ENCODE measurements around the gene PXT1. TPM values are rescaled to one million over a fixed set of nuclear protein-coding genes. Genes with fewer than 3 reads are reported as not detected.
A peak's percentile ranks its signal among the peaks of the same experiment; 100 is the strongest.

The PXT1 gene
- total RNA-seq, 2 experiments from 2014 or later = 0.22 to 0.36 TPM

DNA sequence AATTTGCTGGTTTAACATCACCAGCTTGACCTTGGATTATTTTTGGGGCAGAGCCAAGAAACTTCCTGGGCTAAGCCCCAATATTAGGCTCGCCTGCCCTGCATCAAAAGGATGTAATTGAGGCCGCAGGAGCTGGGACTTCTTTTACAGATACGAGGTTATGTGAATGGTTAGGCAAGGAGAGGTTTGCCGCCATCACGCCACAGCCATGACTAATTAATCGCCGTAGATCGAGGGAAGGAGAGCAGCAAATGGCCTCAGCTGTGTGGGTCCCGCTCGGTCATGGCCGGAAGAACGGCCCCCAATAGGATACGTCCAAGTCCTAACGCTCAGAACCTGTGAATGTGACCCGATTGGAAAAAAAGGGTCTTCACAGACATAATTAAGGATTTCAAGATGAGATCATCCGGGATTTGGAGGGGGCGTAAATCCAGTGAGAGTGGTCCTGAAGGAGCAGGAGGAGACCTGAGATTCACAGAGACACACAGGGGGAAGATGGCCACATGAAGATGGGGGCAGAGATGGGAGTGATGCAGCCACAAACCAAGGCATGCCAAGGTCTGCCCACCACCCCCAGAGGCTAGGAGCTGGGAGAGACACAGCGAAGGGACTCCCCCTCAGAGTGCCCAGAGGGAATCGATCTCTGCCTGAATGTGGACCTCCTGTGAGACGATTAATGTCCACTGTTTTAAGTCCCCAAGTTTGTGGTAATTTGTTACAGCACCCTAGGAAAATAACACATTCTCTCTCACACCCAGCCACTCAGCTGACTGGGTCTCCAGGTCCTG is 96.0 kb downstream of the PXT1 start:
- Mint-ChIP-seq H3K4me1 (ENCODE audit: low read depth) (no peaks in the 10 kb centered on the region), H3K27ac (no peak overlapping the region), H3K27me3 (peaks cover 2% of the 10 kb centered on the region), H3K36me3 (ENCODE audit: low read depth) (no peaks in the 10 kb centered on the region), H3K4me3 (no peak overlapping the region), H3K9me3 (no peaks in the 10 kb centered on the region)
- no peak for ATAC-seq
- intact Hi-C loops (cut with micrococcal nuclease) = no loop called here
- ChIA-PET CTCF (interaction anchor here (1.0 to 2.5 kb wide), 2 partner anchors 12 to 44 kb away, joined by 4 to 9 read pairs; no protein-coding TSS in a partner anchor), POLR2A (interaction anchor here (0.8 kb wide), 1 partner anchor 10 kb away, joined by 3 read pairs; the partner anchor contains the start of gene BNIP5)
- TF ChIP-seq, protein P1, sequence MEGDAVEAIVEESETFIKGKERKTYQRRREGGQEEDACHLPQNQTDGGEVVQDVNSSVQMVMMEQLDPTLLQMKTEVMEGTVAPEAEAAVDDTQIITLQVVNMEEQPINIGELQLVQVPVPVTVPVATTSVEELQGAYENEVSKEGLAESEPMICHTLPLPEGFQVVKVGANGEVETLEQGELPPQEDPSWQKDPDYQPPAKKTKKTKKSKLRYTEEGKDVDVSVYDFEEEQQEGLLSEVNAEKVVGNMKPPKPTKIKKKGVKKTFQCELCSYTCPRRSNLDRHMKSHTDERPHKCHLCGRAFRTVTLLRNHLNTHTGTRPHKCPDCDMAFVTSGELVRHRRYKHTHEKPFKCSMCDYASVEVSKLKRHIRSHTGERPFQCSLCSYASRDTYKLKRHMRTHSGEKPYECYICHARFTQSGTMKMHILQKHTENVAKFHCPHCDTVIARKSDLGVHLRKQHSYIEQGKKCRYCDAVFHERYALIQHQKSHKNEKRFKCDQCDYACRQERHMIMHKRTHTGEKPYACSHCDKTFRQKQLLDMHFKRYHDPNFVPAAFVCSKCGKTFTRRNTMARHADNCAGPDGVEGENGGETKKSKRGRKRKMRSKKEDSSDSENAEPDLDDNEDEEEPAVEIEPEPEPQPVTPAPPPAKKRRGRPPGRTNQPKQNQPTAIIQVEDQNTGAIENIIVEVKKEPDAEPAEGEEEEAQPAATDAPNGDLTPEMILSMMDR (IDR thresholded peaks at IDR 0.05) = no peak
- no peak for DNase-seq

DNA sequence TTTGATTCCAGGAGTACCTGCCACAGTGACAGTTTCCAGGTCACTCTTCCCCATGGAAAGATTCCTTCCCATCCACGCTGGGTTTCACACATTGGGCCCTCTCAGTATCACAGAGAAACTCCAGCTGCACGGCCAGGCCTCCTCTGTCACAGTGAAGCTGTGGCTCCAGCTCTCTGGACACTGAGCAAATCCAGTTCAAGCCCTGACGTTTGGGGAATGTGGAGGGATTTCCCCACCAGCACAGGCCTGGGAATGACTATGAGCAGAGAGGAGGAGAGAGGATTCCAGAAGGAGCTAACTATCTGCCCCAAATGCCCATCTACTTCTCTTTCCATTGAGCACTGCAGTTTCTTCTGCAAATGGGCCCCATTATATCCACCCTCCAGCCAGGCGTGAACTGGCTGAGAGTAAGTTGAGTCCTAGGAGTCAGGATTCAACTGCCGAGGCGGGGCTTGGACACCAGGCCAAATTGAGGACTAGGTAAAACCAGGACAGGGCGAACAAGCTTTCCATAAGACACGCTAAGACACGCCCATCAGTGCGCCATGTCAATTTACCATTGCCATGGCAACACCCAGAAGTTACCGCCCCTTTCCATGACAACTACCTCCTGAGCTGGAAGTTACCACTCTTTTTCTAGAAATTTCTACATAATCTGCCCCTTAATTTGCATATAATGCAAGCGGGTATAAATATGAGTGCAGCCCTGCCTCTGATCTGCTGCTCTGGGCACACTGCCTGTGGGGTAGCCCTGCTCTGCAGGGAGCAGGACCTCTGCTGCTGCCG is 96.8 kb downstream of the PXT1 start:
- no peak for ATAC-seq
- Mint-ChIP-seq H3K4me1 (ENCODE audit: low read depth) (no peaks in the 10 kb centered on the region), H3K9me3 (no peaks in the 10 kb centered on the region), H3K27ac (no peak overlapping the region), H3K36me3 (ENCODE audit: low read depth) (no peaks in the 10 kb centered on the region), H3K27me3 (peaks cover 3% of the 10 kb centered on the region), H3K4me3 (no peak overlapping the region)
- CTCF ChIA-PET = interaction anchor here (0.6 to 2.5 kb wide), 4 partner anchors 13 to 317 kb away, joined by 3 to 9 read pairs (median 4); no protein-coding TSS in a partner anchor
- DNase-seq = no peak
- TF ChIP-seq, protein P1 (IDR thresholded peaks at IDR 0.05) = no peak
- intact Hi-C loops (cut with micrococcal nuclease) = no loop called here
- POLR2A ChIA-PET = no interaction called here

DNA sequence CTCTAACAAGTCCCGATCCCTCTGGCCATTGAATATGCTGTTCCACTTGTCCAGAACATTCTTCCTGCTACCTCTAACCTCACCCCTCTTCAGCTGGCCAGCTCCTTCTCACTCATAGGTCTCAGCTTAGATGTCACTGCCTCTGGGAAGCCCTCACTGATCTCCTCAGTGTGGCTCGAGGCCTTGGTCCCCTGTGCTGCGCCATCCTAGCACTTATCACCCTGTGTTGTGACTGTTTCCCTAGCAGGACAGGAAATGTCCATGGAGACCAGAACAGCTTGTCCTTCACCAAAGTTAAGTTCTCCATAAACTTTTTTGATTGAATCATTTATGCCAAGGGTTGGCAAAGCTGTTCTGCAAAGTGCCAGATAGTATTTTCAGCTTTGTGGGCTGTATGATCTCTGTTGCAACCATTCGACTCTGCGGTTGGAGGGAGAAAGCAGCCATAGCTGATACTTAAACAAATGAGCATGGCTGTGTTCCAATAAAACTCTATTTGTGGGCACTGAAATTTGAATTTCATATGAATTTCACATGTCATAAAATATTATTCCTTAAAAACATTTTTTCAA is 99.5 kb downstream of the PXT1 start:
- no peaks in the 10 kb centered on the region for H3K9me3 Mint-ChIP-seq
- POLR2A ChIA-PET = interaction anchor here (1.4 kb wide), 1 partner anchor 33 kb away, joined by 3 read pairs; no protein-coding TSS in a partner anchor
- peaks cover 2% of the 10 kb centered on the region for H3K4me1 Mint-ChIP-seq (ENCODE audit: low read depth)
- no peak overlapping the region for H3K27ac Mint-ChIP-seq
- CTCF ChIA-PET = interaction anchor here (1.1 to 8.7 kb wide), 3 partner anchors 15 to 49 kb away, joined by 3 to 136 read pairs (median 5); no protein-coding TSS in a partner anchor
- TF ChIP-seq, protein P1 (IDR thresholded peaks at IDR 0.05) = no peak
- DNase-seq = no peak
- no peak overlapping the region for H3K4me3 Mint-ChIP-seq
- no peaks in the 10 kb centered on the region for H3K36me3 Mint-ChIP-seq (ENCODE audit: low read depth)
- intact Hi-C loops (cut with micrococcal nuclease) = no loop called here
- peaks cover 14% of the 10 kb centered on the region for H3K27me3 Mint-ChIP-seq
- ATAC-seq = no peak

DNA sequence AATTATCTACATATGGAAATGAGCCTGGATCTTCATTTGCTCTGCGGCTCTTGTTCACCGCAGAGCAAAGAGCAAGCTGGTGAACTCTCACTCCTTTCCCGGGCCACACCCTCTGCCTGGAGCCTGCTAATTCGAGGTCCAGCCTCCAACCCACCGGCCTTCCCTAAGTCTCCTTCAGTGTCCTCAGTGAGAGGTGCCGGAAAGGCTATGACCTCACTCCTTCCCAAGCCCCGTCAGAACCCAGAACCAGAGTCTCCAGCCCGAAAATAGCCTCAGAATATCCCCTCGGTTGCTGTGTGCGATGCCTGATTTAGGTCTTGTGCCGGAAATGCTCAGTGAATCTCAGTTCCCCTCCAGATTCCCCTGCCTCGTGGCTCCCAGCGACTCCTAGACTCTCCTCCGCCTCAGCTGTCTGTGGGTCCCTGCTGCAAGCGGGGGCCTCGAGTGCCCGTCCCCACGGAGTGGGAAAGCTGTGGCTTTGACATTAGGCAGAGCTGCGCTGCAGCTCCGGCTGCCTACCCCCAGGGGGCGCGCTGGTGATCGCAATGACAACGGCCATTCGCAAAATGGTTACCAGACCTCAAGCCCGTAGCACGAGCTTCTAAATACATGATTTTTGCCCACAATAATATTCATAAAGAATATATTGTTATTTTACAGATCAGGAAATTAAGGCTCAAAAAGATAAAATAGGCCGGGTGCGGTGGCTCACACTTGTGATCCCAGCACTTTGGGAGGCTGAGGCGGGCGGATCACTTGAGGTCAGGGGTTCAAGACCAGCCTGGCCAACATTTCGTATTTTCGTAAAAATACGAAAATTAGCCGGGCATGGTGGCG is 101.8 kb downstream of the PXT1 start:
- intact Hi-C loops (cut with micrococcal nuclease) = loop anchor here (2.0 kb wide), 1 partner anchor 20 kb away; no protein-coding TSS in a partner anchor
- TF ChIP-seq, protein P1 (IDR thresholded peaks at IDR 0.05) = peak; percentile 98
- DNase-seq (peak; percentile 83), ATAC-seq (peak; percentile 91)
- POLR2A ChIA-PET = no interaction called here
- Mint-ChIP-seq H3K4me3 (no peak overlapping the region), H3K36me3 (ENCODE audit: low read depth) (no peaks in the 10 kb centered on the region), H3K27me3 (peaks cover 14% of the 10 kb centered on the region), H3K27ac (no peak overlapping the region), H3K9me3 (no peaks in the 10 kb centered on the region), H3K4me1 (ENCODE audit: low read depth) (peaks cover 12% of the 10 kb centered on the region)
- CTCF ChIA-PET = interaction anchor here (0.6 to 8.7 kb wide), 46 partner anchors 8 to 533 kb away, joined by 3 to 136 read pairs (median 4); partner anchors contain the start of gene MAPK14

Other genes starting within 250 kb of the PXT1 start
- gene BRPF3, start 246.1 kb downstream of the PXT1 start, total RNA-seq = 10 to 100 TPM; 15.1 to 20.9 TPM
- not detected for gene PNPLA1, start 172.8 kb downstream of the PXT1 start, total RNA-seq
- not detected for gene BNIP5, start 106.0 kb downstream of the PXT1 start, total RNA-seq
- under 1 TPM; 0.51 to 0.86 TPM for gene ETV7, start 55.2 kb downstream of the PXT1 start, total RNA-seq
- 10 to 100 TPM; 42.7 to 45.1 TPM for gene KCTD20, start 146 bp upstream of the PXT1 start, total RNA-seq
- 10 to 100 TPM; 22.9 to 23.4 TPM for gene STK38, start 104.6 kb upstream of the PXT1 start, total RNA-seq
- 100 to 1,000 TPM; 402 to 404 TPM for gene SRSF3, start 151.5 kb upstream of the PXT1 start, total RNA-seq
- gene CDKN1A, start 235.9 kb upstream of the PXT1 start, total RNA-seq = 10 to 100 TPM; 42.3 to 47.4 TPM